Erythroblast (primary cell): ENCODE results near the gene LRRC73.

Experiments
- GATA1 ChIP-seq: IDR thresholded peaks from 2 replicates; pipeline ENCODE4 v1.6.1; 2011; ENCODE audit warnings: low read depth, mild to moderate bottlenecking, control low read depth, low read length, moderate library complexity
- POLR2A ChIP-seq: IDR thresholded peaks from 2 replicates; pipeline ENCODE4 v1.6.1; 2011; ENCODE audit warnings: mild to moderate bottlenecking, low read length

GRCh38 chr6:43464337-43464736 is 45.8 kb downstream of the LRRC73 start:
- TF ChIP-seq POLR2A (no peak), GATA1 (no peak)
